A673 (cell line): ENCODE results near the gene HSD17B8. TPM values are rescaled to one million over a fixed set of nuclear protein-coding genes. Genes with fewer than 3 reads are reported as not detected.
"Not testable (repeated sequence)": the region's sequence is repeated elsewhere in the genome, so short reads cannot be mapped to it uniquely, and the experiment has no call there.

Experiments used
- BruUV-seq: library from RNA; stranded (reverse); fragments of 400-500 nt; replicated peaks from 2 replicates; lab custom pipeline; 2021; lab: Mats Ljungman, UMichigan
- CTCF ChIA-PET: fragments of 300-600 bp; sonication (Branson Sonifier 250); formaldehyde crosslinking; loops from one replicate; lab custom pipeline; 2022; ENCODE audit warnings: antibody characterized with exemption; lab: Charles Lee
- POLR2A ChIA-PET: fragments of 300-600 bp; sonication (Branson Sonifier 250); formaldehyde crosslinking; loops from one replicate; lab custom pipeline; 2022; ENCODE audit warnings: antibody characterized with exemption; ENCODE audit not compliant: low non-redundant PET; lab: Charles Lee
- DNase-seq: peaks from one replicate; pipeline ENCODE4 v3.0.0-alpha.2; 2015; ENCODE audit warnings: low spot score
- H3K27ac ChIP-seq: fragments of 200-600 bp; sonication (generic); 2 replicates; pipeline ENCODE4 v1.5.1; 2016; ENCODE audit warnings: mixed run types, low read depth, mild to moderate bottlenecking, mixed read lengths, antibody characterized with exemption, low read length; ENCODE audit not compliant: poor library complexity, severe bottlenecking
- H3K27me3 ChIP-seq: fragments of 200-600 bp; sonication (generic); replicated peaks from 2 replicates; pipeline ENCODE4 v1.6.1; 2017; ENCODE audit warnings: mixed run types, low read depth, mild to moderate bottlenecking, mixed read lengths, antibody characterized with exemption, low read length; ENCODE audit not compliant: insufficient read depth, poor library complexity
- H3K36me3 ChIP-seq: fragments of 200-600 bp; sonication (generic); 2 replicates; pipeline ENCODE4 v1.6.1; 2016; ENCODE audit warnings: mixed run types, mild to moderate bottlenecking, mixed read lengths, antibody characterized with exemption, low read length; ENCODE audit not compliant: insufficient read depth, poor library complexity, severe bottlenecking
- H3K4me1 ChIP-seq: fragments of 200-600 bp; sonication (generic); 2 replicates; pipeline ENCODE4 v1.6.1; 2017; ENCODE audit warnings: mixed run types, mild to moderate bottlenecking, mixed read lengths, antibody characterized with exemption, low read length; ENCODE audit not compliant: insufficient read depth, poor library complexity, severe bottlenecking
- H3K4me3 ChIP-seq: fragments of 200-600 bp; sonication (generic); 2 replicates; pipeline ENCODE4 v1.5.1; 2016; ENCODE audit warnings: low read depth, mixed run types, mild to moderate bottlenecking, mixed read lengths, low read length; ENCODE audit not compliant: poor library complexity, severe bottlenecking
- H3K9me3 ChIP-seq: fragments of 200-600 bp; sonication (generic); 2 replicates; pipeline ENCODE4 v1.6.1; 2016; ENCODE audit warnings: mixed run types, low read depth, mild to moderate bottlenecking, mixed read lengths, antibody characterized with exemption, low read length; ENCODE audit not compliant: poor library complexity, severe bottlenecking
- EZH2 ChIP-seq: fragments of 200-600 bp; sonication (generic); IDR thresholded peaks from 2 replicates; pipeline ENCODE4 v1.6.1; 2017; ENCODE audit warnings: borderline replicate concordance, low read depth, mild to moderate bottlenecking, mixed read lengths, antibody characterized with exemption, low read length; ENCODE audit not compliant: poor library complexity, severe bottlenecking
- intact Hi-C: fragments of 100-400 bp; cut with micrococcal nuclease; formaldehyde crosslinking; loops from one replicate; pipeline ENCODE4 v1.10.0; 2022; ENCODE audit not compliant: unreplicated experiment
- total RNA-seq: library from RNA; stranded (reverse); gene quantifications from 2 replicates; pipeline ENCODE4 v1.2.3, GENCODE V29; 2021
- TF ChIP-seq, protein P1 (sequence below): fragments of 300-800, 200-600 bp; sonication (generic); conservative IDR thresholded peaks from 2 replicates; pipeline ENCODE4 v1.5.1; 2017; ENCODE audit warnings: low read depth, mild to moderate bottlenecking, antibody characterized with exemption, low read length, moderate library complexity, mixed read lengths

The HSD17B8 gene
- total RNA-seq, 1 experiment from 2014 or later, result 5.9 TPM

DNA sequence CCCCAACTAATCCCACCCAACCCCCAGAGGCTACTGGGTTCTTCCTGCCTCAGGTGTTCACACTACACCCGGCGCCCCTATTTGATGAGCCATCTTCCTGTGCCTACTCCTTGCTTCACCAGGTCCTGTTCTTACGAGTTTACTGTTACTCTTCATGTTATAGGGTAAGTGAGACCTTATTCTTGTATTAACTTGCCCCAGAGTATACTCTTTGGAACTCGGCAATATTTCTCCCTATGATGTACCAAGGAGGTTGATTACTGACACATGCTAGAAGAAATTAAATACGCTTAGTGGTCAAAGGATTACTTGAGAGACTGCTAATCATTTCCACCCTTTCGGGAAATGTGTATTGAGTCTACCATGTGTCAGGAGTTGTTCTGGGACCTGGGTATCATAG is 12.8 kb downstream of the HSD17B8 start:
- intact Hi-C loops, result no loop called here
- TF ChIP-seq EZH2, result no peak
- POLR2A ChIA-PET, result no interaction called here
- Histone ChIP-seq H3K36me3 (no peaks in the 10 kb centered on the region), H3K27ac (no peak overlapping the region), H3K27me3 (no peaks in the 10 kb centered on the region), H3K4me1 (peaks cover 9% of the 10 kb centered on the region), H3K4me3 (no peak overlapping the region), H3K9me3 (no peaks in the 10 kb centered on the region)
- CTCF ChIA-PET, result no interaction called here
- DNase-seq, result no peak
- BruUV-seq, result no TSS peak

DNA sequence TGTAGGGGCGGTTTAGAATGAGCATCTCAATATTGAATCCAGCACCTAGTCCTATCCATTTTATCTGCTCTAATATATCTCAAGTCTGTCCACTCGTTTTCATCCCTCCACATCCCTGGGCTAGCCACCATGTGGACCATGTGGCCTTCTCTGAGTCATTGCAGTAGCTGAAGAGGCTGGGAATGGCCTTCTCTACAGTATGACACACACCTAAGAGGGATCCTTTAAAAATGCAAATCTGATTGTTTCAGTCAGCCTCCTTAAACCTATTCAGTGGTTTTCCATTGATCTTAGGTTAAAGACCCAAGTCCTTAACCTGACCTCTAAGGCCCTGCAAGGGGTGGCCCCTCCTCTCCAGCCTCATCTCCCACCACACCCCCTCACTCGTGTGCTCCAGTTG is 13.2 kb downstream of the HSD17B8 start:
- peaks cover 6% of the 10 kb centered on the region for H3K4me1 ChIP-seq
- intact Hi-C loops, result no loop called here
- no peak overlapping the region for H3K4me3 ChIP-seq
- BruUV-seq, result no TSS peak
- H3K9me3 ChIP-seq, result no peaks in the 10 kb centered on the region
- ChIA-PET POLR2A (no interaction called here), CTCF (no interaction called here)
- TF ChIP-seq EZH2, result no peak
- TF ChIP-seq, protein P1, sequence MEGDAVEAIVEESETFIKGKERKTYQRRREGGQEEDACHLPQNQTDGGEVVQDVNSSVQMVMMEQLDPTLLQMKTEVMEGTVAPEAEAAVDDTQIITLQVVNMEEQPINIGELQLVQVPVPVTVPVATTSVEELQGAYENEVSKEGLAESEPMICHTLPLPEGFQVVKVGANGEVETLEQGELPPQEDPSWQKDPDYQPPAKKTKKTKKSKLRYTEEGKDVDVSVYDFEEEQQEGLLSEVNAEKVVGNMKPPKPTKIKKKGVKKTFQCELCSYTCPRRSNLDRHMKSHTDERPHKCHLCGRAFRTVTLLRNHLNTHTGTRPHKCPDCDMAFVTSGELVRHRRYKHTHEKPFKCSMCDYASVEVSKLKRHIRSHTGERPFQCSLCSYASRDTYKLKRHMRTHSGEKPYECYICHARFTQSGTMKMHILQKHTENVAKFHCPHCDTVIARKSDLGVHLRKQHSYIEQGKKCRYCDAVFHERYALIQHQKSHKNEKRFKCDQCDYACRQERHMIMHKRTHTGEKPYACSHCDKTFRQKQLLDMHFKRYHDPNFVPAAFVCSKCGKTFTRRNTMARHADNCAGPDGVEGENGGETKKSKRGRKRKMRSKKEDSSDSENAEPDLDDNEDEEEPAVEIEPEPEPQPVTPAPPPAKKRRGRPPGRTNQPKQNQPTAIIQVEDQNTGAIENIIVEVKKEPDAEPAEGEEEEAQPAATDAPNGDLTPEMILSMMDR, result no peak
- no peak overlapping the region for H3K27ac ChIP-seq
- no peaks in the 10 kb centered on the region for H3K27me3 ChIP-seq
- no peak for DNase-seq
- H3K36me3 ChIP-seq, result no peaks in the 10 kb centered on the region

DNA sequence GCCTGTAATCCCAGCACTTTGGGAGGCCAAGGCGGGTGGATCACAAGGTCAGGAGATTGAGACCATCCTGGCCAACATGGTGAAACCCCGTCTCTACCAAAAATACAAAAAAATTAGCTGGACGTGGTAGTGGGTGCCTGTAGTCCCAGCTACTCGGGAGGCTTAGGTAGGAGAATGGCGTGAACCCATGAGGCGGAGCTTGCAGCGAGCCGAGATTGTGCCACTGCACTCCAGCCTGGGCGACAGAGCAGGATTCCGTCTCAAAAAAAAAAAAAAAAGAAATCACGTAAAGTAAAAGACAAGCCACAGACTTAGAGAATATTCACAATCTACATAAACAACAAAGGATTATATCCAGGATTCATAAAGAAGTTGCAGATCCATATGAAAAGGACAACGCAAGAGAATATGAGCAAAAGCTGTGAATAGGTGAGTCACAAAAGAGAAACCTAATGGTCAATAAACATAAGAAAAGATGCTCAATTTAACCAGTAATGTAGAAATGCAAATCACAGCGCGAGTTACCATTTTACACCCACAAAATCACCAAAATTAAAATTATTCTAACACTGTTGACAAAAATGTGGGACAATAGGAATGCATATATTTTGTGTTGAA is 22.2 kb downstream of the HSD17B8 start:
- intact Hi-C loops, BruUV-seq, H3K27me3 ChIP-seq, H3K9me3 ChIP-seq, H3K4me1 ChIP-seq, H3K27ac ChIP-seq, DNase-seq, CTCF ChIA-PET, H3K36me3 ChIP-seq, POLR2A ChIA-PET, H3K4me3 ChIP-seq: not testable (repeated sequence)

DNA sequence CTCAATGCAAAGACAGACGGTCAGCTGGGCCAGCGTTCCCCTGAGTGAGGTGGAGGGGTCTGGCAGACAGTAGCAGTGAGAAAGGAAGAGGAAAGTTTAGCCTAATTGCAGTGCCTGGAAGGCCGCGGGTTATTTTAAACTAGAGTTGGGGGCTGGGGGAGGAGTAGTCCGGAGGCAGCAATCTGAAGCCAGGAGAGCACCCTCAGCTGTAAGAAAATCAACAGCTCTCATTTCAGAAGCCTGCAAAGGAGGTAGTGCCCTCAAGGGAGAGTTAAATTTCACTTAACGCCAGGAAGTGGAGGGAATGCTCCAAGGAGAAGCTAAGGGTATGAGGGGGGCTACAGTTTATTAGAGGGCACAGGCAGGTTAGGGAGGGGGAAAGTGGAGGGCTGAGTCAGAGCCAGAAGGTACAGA is 30.8 kb downstream of the HSD17B8 start:
- no peaks in the 10 kb centered on the region for H3K9me3 ChIP-seq
- no peaks in the 10 kb centered on the region for H3K27me3 ChIP-seq
- H3K27ac ChIP-seq, result no peak overlapping the region
- ChIA-PET POLR2A (interaction anchor here (0.5 kb wide), 1 partner anchor 21 kb away, joined by 11 read pairs; no protein-coding TSS in a partner anchor), CTCF (no interaction called here)
- no peaks in the 10 kb centered on the region for H3K4me1 ChIP-seq
- no peak overlapping the region for H3K4me3 ChIP-seq
- intact Hi-C loops, result no loop called here
- no peak for TF ChIP-seq EZH2
- TF ChIP-seq, protein P1, result no peak
- no peaks in the 10 kb centered on the region for H3K36me3 ChIP-seq
- DNase-seq, result no peak
- no TSS peak for BruUV-seq
